Activated CD8-positive, alpha-beta T cell treated with anti-CD3 and anti-CD28 coated beads for 36 hours (primary cell): ENCODE data around the gene NR1H2. TPM values are rescaled to one million over a fixed set of nuclear protein-coding genes. Genes with fewer than 3 reads are reported as not detected.
A peak's percentile ranks its signal among the peaks of the same experiment; 100 is the strongest.

Source experiments
- ATAC-seq: fragments of 200-7000 bp; cut with Tn5 transposase; one replicate; pipeline ENCODE4 v1.10.0; 2021; ENCODE audit warnings: mild to moderate bottlenecking, moderate library complexity
- CTCF ChIA-PET: fragments of 350-600 bp; sonication (Branson Sonifier 250); formaldehyde crosslinking; loops from one replicate; lab custom pipeline; 2021; ENCODE audit warnings: antibody characterized with exemption; lab: Charles Lee
- POLR2A ChIA-PET: fragments of 350-600 bp; sonication (Branson Sonifier 250); formaldehyde crosslinking; loops from one replicate; lab custom pipeline; 2021; ENCODE audit warnings: antibody characterized with exemption; lab: Charles Lee
- DNase-seq: peaks from one replicate; pipeline ENCODE4 v3.0.0-alpha.2; 2020
- H3K27ac Mint-ChIP-seq: one replicate; pipeline ENCODE4 v1.8.0; 2021; ENCODE audit warnings: mild to moderate bottlenecking, mixed read lengths
- H3K27me3 Mint-ChIP-seq: one replicate; pipeline ENCODE4 v1.8.0; 2021; ENCODE audit warnings: mixed read lengths
- H3K36me3 Mint-ChIP-seq: one replicate; pipeline ENCODE4 v1.8.0; 2021; ENCODE audit warnings: low read depth, mixed read lengths
- H3K4me1 Mint-ChIP-seq: one replicate; pipeline ENCODE4 v1.8.0; 2021; ENCODE audit warnings: low read depth, mixed read lengths
- H3K4me3 Mint-ChIP-seq: one replicate; pipeline ENCODE4 v1.8.0; 2021; ENCODE audit warnings: mild to moderate bottlenecking, moderate library complexity, mixed read lengths
- H3K9me3 Mint-ChIP-seq: one replicate; pipeline ENCODE4 v1.8.0; 2021; ENCODE audit warnings: mixed read lengths
- intact Hi-C: fragments of 100-400 bp; cut with micrococcal nuclease; formaldehyde crosslinking; loops from one replicate; pipeline ENCODE4 v1.10.0; 2022
- total RNA-seq, 2 experiments: library from RNA; stranded (reverse); gene quantifications; one replicate each; pipeline ENCODE4 v1.2.3, GENCODE V29; 2021
- TF ChIP-seq, protein P1 (sequence below): fragments of 200-600 bp; IDR thresholded peaks from one replicate; pipeline ENCODE4 v1.8.0; 2022; ENCODE audit warnings: antibody characterized with exemption, mild to moderate bottlenecking

NR1H2 gene
- total RNA-seq, 2 experiments from 2014 or later = 50.9 to 52.3 TPM

DNA sequence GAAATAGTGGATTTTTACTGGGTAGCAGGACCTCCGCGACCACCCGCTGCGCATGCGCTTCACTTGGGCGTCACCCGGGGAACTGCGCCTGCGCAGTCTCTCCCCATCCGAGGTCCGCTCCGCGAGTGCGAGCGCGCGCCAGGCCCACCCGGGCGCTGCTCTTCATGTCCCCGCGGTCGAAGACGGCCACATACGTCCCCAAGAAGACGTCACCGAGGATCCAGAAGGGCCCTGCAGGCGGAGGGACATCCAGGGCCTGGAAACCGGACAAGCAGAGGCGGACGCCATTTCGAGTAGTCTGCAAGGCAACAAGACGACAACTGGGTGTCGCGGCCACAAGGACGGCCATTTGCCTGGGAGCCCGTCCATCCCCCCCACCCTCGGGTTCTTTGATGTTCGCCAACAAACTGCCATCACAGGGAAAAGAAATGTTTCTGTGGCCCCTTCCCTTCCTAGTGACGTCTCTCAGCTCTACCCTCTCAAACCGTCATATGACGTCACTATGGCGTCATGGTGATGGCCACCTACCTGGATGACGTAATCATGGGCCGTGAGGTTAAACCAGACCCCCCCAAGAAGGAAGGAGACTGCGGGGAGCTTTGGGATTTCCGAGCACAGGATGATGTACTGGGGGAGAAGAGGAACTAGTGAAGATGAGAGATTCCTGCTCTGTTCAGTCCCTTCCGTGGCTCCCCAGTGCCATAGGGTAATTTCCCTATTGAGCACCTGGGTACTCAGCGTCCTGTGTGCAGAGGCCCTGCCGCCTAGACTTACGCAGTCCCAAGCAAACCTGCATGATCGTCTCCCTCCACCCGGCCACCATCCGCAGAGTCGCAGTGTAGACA lies 17.6 kb upstream of the NR1H2 start:
- H3K36me3 Mint-ChIP-seq = peaks cover 36% of the 10 kb centered on the region
- CTCF ChIA-PET = interaction anchor here (1.1 to 3.2 kb wide), 11 partner anchors 8 to 366 kb away, joined by 3 to 42 read pairs (median 10); partner anchors contain the start of gene NR1H2
- TF ChIP-seq, protein P1, sequence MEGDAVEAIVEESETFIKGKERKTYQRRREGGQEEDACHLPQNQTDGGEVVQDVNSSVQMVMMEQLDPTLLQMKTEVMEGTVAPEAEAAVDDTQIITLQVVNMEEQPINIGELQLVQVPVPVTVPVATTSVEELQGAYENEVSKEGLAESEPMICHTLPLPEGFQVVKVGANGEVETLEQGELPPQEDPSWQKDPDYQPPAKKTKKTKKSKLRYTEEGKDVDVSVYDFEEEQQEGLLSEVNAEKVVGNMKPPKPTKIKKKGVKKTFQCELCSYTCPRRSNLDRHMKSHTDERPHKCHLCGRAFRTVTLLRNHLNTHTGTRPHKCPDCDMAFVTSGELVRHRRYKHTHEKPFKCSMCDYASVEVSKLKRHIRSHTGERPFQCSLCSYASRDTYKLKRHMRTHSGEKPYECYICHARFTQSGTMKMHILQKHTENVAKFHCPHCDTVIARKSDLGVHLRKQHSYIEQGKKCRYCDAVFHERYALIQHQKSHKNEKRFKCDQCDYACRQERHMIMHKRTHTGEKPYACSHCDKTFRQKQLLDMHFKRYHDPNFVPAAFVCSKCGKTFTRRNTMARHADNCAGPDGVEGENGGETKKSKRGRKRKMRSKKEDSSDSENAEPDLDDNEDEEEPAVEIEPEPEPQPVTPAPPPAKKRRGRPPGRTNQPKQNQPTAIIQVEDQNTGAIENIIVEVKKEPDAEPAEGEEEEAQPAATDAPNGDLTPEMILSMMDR = no peak

GRCh38 chr19:50359328-50359818 lies 16.9 kb upstream of the NR1H2 start:
- peaks cover 3% of the 10 kb centered on the region for H3K9me3 Mint-ChIP-seq
- ATAC-seq (no peak), DNase-seq (no peak)
- peak overlapping the region; percentile 80 for H3K4me3 Mint-ChIP-seq
- POLR2A ChIA-PET = interaction anchor here (1.0 kb wide), 1 partner anchor 53 kb away, joined by 3 read pairs; no protein-coding TSS in a partner anchor
- H3K4me1 Mint-ChIP-seq = peaks cover 63% of the 10 kb centered on the region
- CTCF ChIA-PET = interaction anchor here (0.9 to 1.4 kb wide), 2 partner anchors 10 to 101 kb away, joined by 4 read pairs; no protein-coding TSS in a partner anchor
- intact Hi-C loops = no loop called here
- TF ChIP-seq, protein P1 = no peak
- H3K27ac Mint-ChIP-seq = peak overlapping the region; percentile 96
- H3K36me3 Mint-ChIP-seq = peaks cover 36% of the 10 kb centered on the region
- H3K27me3 Mint-ChIP-seq = no peaks in the 10 kb centered on the region

More for the DNA sequence above, 17.6 kb upstream of the NR1H2 start:
- ATAC-seq = no peak
- peak overlapping the region; percentile 80 for H3K4me3 Mint-ChIP-seq
- peak overlapping the region; percentile 96 for H3K27ac Mint-ChIP-seq
- peak; percentile 74 for DNase-seq
- H3K9me3 Mint-ChIP-seq = peaks cover 3% of the 10 kb centered on the region
- intact Hi-C loops = no loop called here
- POLR2A ChIA-PET = interaction anchor here (1.0 to 2.0 kb wide), 6 partner anchors 16 to 52 kb away, joined by 3 to 8 read pairs (median 5); partner anchors contain the start of genes NR1H2 and POLD1
- H3K27me3 Mint-ChIP-seq = no peaks in the 10 kb centered on the region
- H3K4me1 Mint-ChIP-seq = peaks cover 60% of the 10 kb centered on the region

GRCh38 chr19:50361290-50362029 lies 14.8 kb upstream of the NR1H2 start:
- Mint-ChIP-seq H3K4me3 (no peak overlapping the region), H3K27ac (peak overlapping the region; percentile 90), H3K4me1 (peaks cover 79% of the 10 kb centered on the region), H3K9me3 (peaks cover 3% of the 10 kb centered on the region), H3K36me3 (peaks cover 40% of the 10 kb centered on the region), H3K27me3 (no peaks in the 10 kb centered on the region)
- TF ChIP-seq, protein P1 = no peak
- CTCF ChIA-PET = interaction anchor here (1.1 to 1.4 kb wide), 4 partner anchors 15 to 195 kb away, joined by 3 to 4 read pairs (median 4); partner anchors contain the start of gene NR1H2
- intact Hi-C loops = loop anchor here (10.0 kb wide), 1 partner anchor 53 kb away; the partner anchor contains the start of gene SPIB
- ATAC-seq = no peak
- POLR2A ChIA-PET = interaction anchor here (0.8 kb wide), 1 partner anchor 14 kb away, joined by 7 read pairs; the partner anchor contains the start of gene NR1H2
- DNase-seq = peak; percentile 53

DNA sequence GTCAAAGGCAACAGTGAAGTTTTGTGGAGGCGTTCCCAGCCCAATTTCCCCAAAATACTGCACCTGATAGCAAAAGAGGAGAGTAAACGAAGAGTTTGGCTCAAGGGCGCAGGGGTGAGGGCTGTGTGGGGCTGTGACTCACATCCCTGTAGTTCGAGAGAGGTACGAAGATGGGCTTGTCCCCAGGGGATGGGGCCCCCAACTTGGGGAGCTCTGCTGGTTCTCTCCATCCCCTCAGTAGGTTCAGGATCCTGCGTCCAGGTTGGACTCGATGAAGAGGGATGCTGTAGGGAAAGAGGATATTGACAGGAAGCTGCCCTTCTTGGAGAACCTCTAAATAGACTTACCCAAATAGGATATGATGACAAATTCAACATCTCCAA lies 14.2 kb upstream of the NR1H2 start:
- ChIA-PET POLR2A (interaction anchor here (0.8 to 1.5 kb wide), 2 partner anchors 14 to 22 kb away, joined by 5 to 7 read pairs; partner anchors contain the start of genes NR1H2 and POLD1), CTCF (interaction anchor here (1.1 to 1.4 kb wide), 4 partner anchors 14 to 194 kb away, joined by 3 to 4 read pairs (median 4); partner anchors contain the start of gene NR1H2)
- Mint-ChIP-seq H3K27ac (peak overlapping the region; percentile 90), H3K36me3 (peaks cover 40% of the 10 kb centered on the region), H3K4me3 (no peak overlapping the region), H3K9me3 (peaks cover 3% of the 10 kb centered on the region), H3K27me3 (no peaks in the 10 kb centered on the region), H3K4me1 (peaks cover 78% of the 10 kb centered on the region)
- TF ChIP-seq, protein P1 = no peak
- DNase-seq (peak; percentile 30), ATAC-seq (no peak)
- intact Hi-C loops = loop anchor here (10.0 kb wide), 1 partner anchor 53 kb away; the partner anchor contains the start of gene SPIB
